GM19025 (cell line): ENCODE data around the gene MAD1L1.
"Not testable (repeated sequence)": the region's sequence is repeated elsewhere in the genome, so short reads cannot be mapped to it uniquely, and the experiment has no call there.

ENCODE experiments used
- ATAC-seq: cut with Tn5 transposase; IDR thresholded peaks from one replicate; pipeline ENCODE4 v1.9.1; 2021; ENCODE audit warnings: mild to moderate bottlenecking, low read depth, moderate library complexity; ENCODE audit not compliant: unreplicated experiment

Gene MAD1L1

DNA sequence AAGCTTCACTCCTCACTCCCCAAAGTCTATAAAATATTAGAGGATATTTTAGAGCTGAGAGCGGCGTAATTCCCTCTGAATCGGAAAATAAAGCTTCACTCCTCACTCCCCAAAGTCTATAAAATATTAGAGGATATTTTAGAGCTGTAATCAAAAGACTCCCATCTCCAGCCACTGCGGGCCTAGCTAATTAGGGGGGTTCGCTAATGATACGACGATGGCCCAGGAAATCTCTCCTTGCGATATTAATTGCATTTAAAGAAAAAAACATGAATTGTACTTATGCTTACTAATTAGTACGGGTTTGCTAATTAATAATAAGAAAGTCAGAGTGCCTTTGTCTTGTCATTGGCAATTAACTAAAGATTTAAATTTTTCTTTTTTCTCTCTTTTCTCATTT lies 235.9 kb downstream of the MAD1L1 start:
- no peak for ATAC-seq

DNA sequence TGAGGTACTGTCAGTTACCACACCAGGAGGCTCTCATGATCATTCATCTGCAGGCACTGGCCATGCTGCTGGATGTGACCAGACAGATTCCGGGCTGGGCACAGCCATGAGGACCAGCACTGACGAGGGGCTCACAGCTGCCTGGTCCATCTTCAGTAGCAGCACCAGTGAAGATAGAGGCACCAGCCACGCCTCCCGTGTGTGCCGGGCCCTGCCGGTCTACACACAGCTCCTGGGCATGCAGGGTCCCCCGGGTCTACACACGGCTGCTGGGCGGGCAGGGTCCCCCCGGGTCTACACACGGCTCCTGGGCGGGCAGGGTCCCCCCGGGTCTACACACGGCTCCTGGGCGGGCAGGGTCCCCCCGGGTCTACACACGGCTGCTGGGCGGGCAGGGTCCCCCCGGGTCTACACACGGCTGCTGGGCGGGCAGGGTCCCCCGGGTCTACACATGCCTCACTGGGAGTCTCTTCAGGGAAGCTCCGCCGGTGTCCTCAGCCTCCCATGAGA lies 236.8 kb downstream of the MAD1L1 start:
- not testable (repeated sequence) for ATAC-seq

DNA sequence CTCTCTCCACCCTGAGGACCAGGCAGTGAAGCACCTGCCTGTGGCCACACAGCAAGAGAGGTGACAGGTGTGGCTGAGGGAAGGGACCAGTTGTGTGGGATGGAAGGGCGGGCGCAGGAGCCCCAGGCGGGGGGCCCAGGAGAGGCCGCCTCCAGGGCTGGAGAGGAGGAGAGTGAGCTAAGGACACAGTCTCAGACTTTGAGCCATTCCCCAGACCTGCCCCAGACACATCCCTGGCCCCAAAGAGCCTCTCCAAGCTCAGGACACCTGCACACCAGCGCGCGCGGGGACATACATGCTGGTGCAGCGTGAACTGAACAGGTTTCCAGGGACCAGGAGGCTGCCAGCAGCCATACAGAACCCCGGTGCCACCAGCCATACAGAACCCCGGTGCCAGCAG lies 237.3 kb downstream of the MAD1L1 start:
- no peak for ATAC-seq

DNA sequence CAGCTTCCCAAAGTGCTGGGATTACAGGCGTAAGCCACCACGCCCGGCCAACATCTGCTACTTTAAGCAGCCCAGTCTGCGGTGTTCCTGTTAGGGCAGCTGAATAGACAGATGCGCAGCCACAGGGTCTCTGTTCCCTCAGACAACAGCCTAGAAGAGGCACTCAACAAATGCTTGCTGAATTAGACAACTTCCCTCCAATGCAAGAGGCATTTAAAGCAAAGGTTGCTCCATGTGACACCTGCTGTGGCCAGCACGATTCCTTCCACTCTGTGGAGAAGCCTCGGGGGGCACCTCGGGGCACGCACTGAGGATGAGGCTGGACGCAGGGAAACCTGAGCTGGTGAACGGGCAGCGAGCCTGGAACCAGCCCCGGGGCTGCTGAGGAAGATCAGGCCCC lies 237.8 kb downstream of the MAD1L1 start:
- ATAC-seq, result no peak

DNA sequence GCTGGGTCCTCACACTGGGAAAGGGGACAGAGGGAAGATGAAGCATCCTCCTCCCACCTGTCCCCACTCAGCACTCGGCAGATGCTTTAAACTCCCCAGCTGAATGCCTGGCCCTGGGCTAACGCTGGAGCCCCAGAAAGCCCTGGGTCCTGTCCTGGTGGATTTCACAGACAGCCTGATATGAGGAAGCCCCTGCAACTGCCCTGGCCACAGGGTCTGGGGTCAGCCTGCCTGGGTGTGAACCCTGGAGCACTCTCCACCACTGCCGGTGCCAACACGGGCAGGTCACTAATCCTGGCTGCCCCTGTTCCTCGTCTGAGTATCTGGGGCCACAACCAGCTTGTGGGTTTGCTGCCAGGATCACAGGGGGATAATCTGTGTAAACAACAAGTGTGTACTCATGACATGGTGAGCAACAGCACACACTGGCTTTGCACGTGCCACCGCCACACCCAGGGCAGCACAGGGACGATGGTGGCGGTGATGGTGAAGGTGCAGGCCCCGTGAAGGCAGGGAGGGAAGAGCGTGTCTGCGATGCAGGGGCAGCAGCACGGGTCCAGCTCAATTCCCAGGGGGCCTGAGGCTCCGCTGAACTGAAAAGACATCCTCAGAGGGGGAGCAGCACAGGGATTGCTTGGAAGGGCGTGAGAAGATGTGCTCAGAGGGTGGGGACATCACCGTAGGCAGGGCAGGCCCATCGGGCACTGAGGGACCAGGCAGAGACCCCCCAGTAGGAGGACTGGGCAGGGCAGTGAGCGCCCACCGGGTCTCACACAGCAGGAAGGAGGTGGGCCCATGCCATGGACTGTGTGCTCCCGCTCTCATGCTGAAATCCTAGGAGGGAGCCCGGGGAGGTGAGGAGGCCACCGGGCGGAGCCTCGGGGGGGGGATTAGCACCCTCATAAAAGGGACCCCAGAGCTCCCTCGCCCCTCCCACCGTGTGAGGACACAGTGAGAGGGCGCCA lies 238.7 kb downstream of the MAD1L1 start:
- ATAC-seq, result no peak

DNA sequence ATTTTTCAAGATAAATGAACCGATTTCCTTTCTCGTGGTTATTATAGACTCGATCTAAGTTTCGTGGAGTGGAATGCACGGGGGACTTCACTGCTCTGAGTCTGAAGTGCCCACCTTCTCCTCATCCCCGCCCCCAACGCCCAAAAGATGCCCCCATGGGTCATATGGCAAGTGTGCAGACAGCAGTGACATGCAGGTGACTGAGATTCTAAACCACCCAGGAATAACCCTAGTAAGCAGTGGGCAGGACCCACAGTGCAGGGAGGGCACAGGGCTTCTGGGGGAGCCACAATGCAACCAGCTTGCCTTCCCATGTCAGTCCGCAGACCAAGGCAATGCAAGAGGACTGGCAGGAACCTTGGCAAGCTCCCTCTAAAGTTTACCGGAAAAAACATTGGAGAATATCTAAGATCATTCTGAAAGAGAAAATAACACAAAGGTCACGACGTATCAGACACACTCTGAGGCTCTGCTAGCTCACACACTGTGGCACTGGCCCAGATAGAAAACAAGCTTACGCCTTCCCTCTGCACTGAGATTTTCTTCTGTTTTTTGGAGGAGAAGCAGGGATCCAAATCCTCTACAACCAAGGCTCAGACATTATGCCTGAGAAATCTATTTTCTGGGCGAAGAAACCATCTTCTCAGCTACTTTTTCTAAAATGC lies 239.6 kb downstream of the MAD1L1 start:
- ATAC-seq, result no peak

DNA sequence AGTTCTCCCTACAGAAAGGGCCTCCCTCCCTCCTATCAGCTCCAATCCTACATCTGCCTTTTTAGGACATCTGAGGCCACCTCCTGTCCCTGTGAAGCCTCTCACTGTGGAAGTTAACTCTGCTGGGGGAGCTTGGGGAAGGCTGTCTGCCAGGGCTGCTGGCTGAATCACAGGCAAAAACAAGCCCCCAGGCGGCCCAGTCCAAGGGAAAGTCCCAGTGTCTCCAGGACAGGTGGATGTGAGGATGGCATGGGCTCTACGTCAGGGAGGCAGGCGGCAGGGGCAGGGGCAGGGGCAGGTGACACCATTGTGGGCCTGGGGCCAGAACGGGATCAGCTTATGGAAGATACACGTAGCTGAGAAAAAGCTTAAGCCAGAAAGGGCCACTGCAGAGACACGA lies 240.2 kb downstream of the MAD1L1 start:
- no peak for ATAC-seq

DNA sequence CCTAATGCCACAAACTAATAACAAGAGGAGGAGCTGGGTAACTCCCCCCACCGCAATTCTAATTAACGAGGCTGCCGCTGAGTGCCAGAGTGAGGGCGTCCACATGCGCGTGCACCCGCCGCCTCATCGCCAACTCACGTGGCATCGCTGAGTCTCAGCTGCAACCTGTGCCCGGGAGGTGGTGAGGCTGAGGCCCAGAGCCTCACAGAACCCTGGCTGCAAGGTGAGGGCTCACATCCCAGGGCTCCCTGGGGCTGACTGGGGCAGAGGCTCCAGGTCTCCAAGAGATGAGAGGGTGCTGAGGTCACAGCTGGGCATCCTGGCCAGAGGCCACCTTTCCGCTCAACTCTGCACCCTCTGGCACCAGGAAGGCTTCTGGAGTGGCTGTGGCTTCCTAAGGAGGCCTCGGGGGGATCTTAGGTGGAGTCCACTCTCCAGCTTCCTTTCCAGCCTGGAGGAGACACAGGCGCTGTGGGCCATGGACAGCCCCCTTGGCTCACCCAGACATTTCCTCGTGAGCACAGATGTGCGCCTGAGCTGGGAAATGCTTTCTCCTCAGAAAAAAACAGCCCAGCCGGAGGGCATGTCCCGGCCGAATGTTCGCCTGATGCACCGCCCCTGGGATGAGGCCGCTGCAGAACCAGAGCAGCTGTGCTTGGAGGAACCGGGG lies 242.6 kb downstream of the MAD1L1 start:
- no peak for ATAC-seq

DNA sequence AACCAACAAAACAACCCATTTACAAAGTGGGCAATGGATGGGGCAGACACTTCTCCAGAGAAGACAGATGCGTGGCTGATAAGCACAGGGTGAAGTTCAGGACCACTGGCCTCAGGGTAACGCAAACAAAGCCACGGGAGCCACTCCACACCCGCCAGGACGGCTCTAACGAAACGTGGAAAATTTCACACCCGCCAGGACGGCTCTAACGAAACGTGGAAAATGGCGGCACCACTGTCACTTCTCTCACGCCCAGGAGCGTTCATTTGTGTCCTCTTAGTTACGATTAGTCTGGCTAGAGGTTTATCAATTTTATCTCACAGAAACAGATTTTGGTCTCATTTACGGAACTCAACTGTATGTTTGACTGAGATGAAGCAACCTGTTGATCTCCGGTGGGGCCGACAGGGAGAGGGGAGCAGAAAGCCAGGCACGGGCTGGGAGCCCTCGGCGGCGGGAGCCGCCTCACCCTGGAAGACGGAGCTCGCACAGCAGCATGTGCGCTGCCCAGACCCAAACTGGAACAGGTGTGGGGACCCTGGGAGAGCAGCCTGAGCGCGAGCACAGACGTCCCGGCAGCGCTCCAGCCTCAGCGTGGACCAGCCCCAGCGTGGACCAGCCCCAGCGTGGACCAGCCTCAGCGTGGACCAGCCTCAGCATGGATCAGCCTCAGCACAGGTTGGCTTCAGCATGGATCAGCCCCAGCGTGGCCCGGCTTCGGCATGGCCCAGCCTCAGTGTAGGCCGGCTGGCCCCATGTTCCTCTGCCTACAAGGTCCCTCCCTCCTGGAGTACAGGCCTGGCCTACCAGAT lies 243.5 kb downstream of the MAD1L1 start:
- no peak for ATAC-seq

DNA sequence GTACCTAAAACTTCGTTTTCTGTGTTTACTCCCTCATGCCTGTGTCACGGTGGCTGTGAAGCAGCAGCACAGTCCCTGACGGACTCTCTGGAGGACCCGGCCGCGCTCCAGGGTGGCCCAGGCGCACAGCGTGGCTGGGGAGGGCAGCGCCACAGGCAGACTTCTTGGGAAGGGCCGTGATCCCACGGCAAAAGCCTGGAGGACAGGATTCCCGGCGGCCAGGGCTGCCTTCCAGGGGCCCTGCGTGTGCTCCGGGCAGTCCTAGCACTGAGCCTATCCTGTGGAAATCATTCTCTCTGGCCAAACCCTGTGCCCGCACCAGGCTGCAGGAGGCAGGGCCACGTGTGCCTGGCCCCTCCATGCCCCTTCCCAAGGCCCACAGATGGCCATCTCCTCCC lies 244.2 kb downstream of the MAD1L1 start:
- no peak for ATAC-seq

DNA sequence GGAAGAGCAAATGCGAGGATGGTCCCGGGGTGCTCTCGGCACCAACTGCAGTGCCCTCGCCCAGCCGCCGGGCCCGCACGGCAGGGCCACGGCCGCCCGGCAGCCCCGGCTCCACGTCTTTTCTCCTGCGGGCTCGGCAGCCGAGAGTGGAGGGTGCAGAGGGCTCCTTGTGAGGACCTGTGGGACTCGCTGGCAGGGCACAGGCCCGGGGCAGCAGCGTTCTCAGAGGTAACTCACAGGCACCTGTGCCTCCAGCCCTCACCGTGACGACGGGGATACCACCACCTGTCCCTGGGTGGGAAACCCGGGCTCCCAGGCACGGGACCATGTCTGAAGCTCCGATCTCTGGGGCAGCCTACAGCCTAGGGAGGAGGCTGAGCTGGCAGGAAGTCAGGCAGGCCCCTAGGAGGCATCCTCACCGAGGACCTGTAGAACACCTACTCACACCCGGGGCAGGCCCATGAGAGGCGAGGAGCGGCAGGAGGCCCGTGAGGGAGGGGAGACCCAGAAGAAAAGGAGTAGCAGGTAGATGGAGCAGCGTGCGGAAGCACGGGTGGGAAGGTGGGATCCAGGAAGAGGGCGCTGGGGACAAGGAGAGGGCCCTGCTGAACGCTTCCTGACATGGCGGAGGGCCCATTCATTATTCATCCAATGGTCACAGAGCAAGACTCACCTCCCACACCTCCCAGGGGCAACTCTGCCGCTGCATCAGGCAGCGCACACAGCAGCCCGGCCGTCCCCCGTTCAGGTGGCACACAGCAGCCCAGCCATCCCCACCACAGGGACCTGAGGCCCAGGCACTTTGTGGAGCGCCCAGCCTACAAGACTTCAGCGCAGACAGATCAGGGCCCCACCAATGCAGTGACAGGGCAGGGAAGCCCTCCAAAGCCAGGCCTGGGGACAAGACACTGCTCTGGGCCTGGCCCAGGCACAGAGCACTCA lies 244.9 kb downstream of the MAD1L1 start:
- no peak for ATAC-seq

DNA sequence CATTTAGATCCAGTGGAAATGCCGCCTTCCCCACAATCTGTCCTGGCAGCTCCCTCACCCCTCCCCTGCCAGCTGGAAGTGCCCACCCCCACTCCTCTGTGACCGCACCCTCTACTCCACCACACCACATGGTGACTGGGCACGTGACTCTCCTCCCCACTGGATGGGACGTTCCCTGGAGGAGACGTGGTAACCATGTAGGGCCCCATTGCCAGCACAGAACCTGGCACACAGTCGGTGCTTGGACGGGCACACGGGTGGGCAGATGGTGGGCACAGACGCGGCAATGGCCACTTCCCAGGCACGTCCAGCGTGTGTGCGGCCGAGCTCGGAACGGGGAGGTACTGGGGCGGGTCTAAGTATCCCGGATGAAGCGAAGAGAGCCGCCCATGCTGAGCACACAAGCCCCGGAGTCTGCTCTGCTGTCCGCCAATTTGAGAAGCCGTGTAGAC lies 245.6 kb downstream of the MAD1L1 start:
- ATAC-seq, result no peak

DNA sequence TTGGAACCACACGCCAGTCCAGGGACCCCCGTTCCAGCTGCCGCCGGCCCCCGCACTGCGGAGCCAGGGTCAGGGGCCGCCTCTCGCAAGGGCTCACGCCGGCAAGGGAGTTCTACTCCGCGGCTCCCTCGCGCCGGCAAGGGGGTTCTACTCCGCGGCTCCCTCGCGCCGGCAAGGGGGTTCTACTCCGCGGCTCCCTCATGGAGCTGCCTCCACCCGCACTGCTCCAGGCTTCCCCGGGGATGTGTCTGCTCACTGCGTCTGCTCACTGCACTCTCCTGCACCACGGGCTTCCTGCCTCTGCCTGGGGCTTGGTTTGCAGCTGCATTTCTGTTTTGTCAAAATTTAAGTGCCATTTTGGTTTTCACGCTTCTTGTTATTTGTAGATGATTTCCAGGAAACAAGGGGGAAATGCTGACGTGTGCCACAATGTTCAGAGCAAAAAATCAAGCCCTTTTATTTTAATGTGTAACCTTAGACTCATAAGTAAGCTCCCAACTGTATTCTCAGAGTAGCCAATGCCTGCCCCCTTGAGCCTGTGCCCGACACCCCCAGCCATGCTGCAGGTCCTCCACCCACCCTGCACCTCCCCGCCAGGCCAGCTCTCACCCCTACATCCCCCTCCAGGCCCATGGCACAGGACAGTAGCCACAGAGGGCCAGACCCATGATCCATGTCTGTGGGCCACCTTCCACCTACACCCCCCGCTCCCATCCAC lies 246.2 kb downstream of the MAD1L1 start:
- ATAC-seq, result no peak

DNA sequence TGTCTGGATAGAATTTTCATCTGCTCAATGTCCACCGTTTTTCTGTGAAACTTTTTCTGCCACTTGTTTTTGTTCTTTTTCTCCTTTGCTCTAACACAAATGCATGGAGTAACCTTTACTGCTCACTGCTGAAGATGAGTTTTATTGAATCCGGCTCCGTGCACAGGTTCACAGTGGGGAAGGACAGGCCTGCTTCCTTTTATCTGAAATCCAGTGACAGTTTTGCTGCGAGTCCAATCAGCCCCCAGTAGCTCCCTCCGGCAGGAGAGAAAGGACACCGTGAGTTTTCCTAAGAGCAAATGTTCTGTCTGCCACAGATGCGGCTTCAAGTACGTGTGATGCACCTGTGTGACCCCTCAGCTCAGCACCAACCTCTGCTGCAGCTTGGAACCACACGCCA lies 246.8 kb downstream of the MAD1L1 start:
- ATAC-seq, result no peak

DNA sequence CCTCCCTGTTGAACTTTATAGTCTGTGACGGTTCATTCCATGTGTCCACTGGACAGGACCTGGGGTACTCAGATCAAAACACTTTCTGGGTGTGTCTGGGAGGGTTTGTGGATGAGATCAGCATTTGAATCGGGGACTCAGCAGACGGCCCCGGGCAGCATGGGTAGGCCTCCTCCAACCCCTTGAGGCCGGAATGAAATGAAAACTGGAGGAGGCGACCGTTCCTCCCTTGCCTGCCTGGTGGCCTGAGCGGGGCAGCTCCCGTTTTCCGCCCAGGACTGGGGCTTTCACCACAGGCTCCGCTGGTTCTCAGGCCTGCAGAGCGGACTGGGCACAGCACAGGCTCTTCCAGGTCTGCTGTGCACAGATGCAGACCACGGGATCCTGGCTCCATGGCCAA lies 247.7 kb downstream of the MAD1L1 start:
- no peak for ATAC-seq

DNA sequence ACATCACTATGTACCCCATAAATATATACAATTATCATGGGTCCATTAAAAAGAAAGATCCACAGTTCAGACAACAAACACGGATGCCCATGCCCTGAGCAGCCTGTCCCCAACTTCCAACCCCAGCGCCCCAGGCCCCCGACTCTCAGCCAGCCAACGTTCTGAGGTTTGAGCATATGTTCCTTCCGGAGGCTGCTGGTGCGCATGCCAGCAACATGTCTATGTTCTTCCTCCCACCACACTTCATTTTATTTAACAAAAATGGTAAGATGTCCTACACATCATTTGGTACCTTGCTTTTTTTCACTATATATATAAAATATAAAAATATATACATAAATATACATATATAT lies 250.9 kb downstream of the MAD1L1 start:
- ATAC-seq, result no peak

DNA sequence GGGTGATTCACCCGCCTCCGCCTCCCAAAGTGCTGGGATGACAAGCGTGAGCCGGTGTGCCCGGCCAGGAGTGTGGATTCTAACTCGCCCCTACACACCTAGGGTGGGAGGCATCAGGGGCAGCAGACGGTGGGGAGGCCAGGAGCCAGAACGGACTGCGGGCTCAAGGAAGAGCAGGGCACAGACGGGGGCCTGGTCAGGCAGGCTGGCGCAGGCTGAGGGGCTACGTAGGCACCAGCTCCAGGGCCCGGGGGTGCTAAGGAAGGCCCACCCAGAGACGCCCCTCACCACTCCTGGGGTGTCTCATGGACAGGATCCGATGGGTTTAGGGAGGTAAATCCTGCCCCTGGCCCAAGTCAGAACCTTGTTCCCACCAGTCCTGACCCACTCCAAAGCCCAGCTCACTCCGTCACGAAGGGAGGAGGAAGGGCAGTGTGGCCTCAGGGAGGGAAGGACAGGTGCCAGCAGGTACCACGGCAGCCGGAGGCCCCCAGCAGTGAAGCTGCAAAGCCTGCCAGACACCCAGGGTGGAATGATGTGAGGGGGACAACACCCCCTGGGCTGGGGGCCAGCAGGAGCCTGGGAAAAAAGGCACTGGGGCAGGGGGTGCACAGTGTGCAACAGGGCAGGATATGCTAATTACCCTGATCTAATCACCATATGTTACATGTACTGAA lies 251.4 kb downstream of the MAD1L1 start:
- no peak for ATAC-seq
